Peyer's patch (tissue), 4 donors: ENCODE measurements around the gene TMEM184A.

ENCODE experiments used
- CTCF ChIP-seq, 6 experiments: fragments of 450-650 bp in 4 of 6; fragments of 200-600 bp in 2 of 6; sonication (generic) in 1 of 6; IDR thresholded peaks; one replicate each; pipeline ENCODE4 v1.5.1; 2017 to 2019; ENCODE audit warnings: antibody characterized with exemption in 6 of 6, mild to moderate bottlenecking in 3 of 6, moderate library complexity in 1 of 6
- POLR2A ChIP-seq, 2 donors: fragments of 450-650 bp; IDR thresholded peaks; one replicate each; pipeline ENCODE4 v1.5.1; 2017; ENCODE audit warnings: antibody characterized with exemption in 2 of 2, mild to moderate bottlenecking in 2 of 2, moderate library complexity in 2 of 2

DNA sequence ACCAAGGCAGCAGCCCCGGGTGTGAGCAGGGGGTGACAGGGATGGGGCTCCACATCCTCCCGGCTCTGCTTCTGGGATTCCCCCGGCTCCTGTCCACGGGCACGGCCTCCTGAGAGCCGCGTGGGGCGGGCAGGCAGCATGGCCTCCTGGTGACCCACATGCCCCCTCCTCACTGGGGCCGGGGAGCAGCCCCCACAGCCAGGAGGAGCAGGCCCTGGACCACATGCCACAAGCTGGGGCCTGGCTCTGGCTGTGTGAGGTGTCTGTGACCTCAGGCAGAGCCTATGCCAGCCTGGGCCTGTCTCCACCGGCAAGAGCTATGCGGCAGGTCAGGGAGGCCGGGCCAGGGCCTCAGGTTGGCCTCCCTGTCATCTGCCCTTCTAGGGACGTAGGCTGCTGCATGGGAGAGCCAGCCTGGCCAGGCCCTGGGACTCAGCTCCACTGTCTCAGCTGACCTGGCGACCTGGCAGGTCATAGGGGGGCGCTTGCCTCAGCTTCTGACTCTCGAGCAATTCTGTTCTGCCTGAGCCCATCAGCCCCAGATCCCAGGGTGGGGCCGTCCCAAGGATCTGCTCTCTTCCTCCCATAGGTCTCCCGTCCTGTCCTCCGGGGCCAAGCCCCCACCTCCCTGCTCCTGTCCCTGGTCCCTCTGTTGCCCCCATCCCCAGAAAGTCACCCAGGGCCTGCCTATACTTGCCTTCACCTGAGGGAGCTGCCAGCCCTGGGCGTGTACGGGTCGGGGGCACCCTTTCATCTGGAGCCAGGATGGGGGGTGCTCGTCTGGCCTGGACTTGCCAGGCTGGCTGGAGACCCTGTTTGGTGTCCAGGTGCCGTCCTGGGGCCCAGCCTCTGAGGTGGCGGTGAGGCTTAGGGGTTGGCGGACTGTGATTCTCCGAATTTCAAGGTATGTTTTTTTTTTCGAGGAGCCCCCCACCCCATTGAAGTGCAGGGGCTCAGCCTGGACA lies 3.9 kb upstream of the TMEM184A start:
- TF ChIP-seq CTCF (IDR thresholded peaks at IDR 0.05) (no peak), POLR2A (IDR thresholded peaks at IDR 0.05) (no peak)
